Epithelial cell of esophagus (primary cell): ENCODE data around the gene GABRG3.
A peak's percentile ranks its signal among the peaks of the same experiment; 100 is the strongest.

Source experiments
- DNase-seq: peaks from one replicate; pipeline ENCODE4 v3.0.0; 2010; ENCODE audit warnings: low read depth
- H3K4me3 ChIP-seq: 2 replicates; pipeline ENCODE4 v1.5.1; 2011; ENCODE audit warnings: mild to moderate bottlenecking, low read length, control low read depth
- TF ChIP-seq, protein P1 (sequence below): IDR thresholded peaks from 2 replicates; pipeline ENCODE4 v1.5.1; 2011; ENCODE audit warnings: low read depth, mild to moderate bottlenecking, low read length, control low read depth, inconsistent platforms; ENCODE audit not compliant: insufficient read depth; ENCODE audit errors: missing control alignments

Gene GABRG3

DNA sequence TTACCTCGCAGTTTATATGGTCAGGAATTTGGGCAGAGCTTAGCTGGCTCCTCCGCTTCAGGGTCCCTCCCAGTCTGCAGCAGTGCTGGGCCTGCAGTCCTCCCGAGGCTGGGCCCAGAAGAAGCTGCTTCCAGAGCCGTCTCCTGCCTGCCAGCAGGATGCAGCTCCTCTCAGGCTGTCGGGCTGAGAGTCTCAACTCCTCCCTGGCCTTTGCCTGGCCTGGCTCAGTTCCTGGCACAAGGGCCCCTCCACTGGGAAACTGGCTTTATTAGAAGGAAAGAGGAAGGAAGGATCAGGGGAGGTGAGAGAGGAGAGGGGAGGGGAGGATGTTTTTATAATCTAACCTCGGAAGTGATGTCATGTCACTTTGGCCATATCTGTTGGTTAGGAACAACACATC is 72.8 kb downstream of the GABRG3 start:
- TF ChIP-seq, protein P1, sequence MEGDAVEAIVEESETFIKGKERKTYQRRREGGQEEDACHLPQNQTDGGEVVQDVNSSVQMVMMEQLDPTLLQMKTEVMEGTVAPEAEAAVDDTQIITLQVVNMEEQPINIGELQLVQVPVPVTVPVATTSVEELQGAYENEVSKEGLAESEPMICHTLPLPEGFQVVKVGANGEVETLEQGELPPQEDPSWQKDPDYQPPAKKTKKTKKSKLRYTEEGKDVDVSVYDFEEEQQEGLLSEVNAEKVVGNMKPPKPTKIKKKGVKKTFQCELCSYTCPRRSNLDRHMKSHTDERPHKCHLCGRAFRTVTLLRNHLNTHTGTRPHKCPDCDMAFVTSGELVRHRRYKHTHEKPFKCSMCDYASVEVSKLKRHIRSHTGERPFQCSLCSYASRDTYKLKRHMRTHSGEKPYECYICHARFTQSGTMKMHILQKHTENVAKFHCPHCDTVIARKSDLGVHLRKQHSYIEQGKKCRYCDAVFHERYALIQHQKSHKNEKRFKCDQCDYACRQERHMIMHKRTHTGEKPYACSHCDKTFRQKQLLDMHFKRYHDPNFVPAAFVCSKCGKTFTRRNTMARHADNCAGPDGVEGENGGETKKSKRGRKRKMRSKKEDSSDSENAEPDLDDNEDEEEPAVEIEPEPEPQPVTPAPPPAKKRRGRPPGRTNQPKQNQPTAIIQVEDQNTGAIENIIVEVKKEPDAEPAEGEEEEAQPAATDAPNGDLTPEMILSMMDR = no peak
- H3K4me3 ChIP-seq = no peak overlapping the region
- no peak for DNase-seq

DNA sequence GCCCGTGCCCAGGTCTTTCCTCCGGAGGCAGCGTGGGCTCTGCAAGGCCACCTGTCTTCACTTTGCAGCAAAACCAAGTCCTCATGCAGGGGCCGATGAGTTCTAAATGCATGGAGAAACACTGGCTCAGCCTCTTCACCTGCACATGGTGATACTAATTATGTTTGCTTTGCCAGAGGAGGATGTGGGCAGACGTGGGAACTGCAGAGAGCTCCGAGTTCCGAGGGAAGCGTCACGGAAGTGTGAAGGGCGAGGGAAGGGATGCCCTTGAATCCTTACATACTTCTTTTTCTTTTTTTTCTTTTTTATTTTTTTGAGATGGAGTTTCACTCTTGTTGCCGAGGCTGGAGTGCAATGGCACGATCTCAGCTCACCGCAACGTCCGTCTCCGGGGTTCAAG is 74.8 kb downstream of the GABRG3 start:
- TF ChIP-seq, protein P1 = no peak
- no peak overlapping the region for H3K4me3 ChIP-seq
- no peak for DNase-seq

DNA sequence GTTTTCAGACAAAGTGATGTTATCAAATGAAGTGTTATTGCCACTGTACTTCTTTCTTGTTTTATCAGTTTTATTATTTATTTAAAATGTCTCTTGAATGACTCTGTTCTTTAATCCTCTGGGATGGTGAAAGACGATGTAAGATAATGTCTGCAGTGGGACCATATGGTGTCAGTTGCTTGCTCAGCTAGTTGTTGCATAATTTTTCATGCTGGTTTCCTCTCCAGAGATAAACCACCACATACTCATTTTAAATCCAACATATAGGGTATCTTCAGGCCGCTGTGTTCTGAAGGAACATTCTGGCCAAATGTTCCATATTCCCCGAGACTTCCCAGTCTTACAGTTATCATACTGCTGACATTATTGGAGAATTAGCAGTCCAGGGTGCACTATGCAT is 75.9 kb downstream of the GABRG3 start:
- TF ChIP-seq, protein P1 = no peak
- no peak for DNase-seq
- no peak overlapping the region for H3K4me3 ChIP-seq

DNA sequence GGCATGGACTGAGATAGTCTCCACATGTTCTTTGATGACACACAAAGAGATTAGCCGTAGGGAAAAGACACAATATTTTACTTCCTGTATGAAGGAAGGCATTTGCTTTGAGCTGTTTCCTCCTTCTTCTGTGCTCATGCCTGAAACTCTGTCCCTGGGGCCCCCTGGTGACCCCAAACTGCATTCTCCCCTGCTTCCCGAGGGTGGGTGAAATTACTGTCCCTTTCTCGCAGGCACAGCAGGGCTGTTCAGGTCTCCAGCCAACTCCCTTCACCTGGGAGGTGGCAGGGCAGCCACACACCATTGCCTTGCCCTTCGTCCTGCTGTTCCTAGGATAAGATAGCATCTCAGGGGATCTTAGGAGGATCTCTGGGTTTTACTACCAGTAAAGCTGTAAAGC is 79.2 kb downstream of the GABRG3 start:
- TF ChIP-seq, protein P1 = no peak
- H3K4me3 ChIP-seq = no peak overlapping the region
- no peak for DNase-seq

DNA sequence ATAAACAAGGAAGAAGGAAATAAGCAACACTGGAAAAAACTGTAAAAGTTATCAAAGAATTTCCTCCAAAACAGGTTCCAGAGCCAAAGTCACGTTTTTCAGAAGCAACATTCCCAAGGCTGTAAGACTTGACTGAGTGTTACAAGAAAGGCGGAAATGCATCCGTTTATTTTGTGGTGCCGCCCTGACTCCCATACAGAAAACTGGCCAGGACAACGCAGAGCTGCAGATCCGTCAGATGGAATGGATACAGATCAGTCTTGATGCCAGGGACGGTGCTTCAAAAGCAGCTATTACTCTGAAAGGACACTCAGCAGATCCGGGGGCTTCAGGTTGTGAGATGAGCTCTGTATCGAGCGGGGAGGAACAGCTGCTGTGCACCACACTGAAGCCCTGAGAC is 83.4 kb downstream of the GABRG3 start:
- no peak for DNase-seq
- TF ChIP-seq, protein P1 = no peak
- H3K4me3 ChIP-seq = no peak overlapping the region

DNA sequence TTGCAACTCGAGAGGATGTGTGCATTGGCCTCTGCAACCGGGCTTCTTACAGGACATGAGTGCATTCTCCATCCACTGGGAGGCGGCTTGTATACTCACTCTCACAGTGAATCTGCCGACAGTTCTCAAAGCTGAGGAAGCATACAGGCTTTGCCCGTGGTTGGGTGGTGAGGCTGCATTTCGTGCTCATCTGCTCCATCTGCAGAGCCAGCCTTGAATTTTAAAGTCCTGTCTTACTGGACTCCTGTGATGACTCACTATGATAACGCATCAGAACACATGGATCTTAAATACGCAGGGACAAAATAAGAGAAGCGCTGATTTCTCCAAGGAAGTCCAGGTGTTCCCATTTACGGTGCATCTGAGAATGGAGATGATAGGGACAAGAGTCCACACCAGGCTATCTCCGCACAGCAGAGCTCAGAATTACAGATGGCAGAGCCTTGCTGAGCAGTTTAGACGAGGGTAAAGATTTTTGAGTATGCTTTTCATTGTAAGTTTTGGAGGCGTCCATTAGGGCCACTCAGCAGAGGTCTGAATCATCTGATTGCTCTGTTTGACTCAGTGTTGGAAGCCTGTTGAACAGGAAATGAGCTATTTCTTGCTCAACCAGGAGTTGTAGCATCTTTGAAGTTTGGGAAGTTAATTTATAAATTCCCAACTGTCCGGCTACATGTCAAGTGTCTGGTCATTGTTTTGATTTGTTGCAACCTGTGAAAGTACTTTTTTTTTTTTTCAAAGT is 87.1 kb downstream of the GABRG3 start:
- peak; percentile 24 for DNase-seq
- TF ChIP-seq, protein P1 = no peak
- H3K4me3 ChIP-seq = no peak overlapping the region

DNA sequence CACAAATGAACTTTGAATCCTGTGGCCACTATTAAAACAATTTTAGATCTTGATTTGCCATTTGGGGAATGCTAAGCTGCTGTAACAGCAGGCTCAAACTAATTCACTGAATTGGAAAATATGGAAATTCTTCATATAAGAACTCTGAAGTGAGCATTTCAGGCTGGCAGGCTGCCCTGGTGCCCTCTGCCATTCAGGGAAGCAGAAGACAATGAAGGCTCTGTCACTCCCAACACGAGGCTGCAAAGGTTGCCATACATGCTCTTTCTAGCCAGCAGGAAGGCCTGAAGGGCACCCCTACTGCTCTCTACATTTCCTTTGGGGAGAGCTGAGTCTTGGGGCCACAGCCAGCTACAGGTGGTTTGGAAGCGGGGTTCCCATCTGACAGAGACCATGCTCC is 88.0 kb downstream of the GABRG3 start:
- TF ChIP-seq, protein P1 = no peak
- no peak for DNase-seq
- H3K4me3 ChIP-seq = no peak overlapping the region
